NCI-H1930 (cell line): ENCODE results near the gene CNTN6.
"Not testable (repeated sequence)": the region's sequence is repeated elsewhere in the genome, so short reads cannot be mapped to it uniquely, and the experiment has no call there.

Source experiments
- DNase-seq, 2 experiments: peaks; one replicate each; lab custom pipeline; 2025; lab: John Stamatoyannopoulos, UW

The CNTN6 gene

GRCh38 chr3:1287815-1288214, 195.0 kb downstream of the CNTN6 start:
- DNase-seq, result no peak

GRCh38 chr3:1288805-1289494, 196.1 kb downstream of the CNTN6 start:
- no peak for DNase-seq

- no peak for DNase-seq
Measured at GRCh38 chr3:1292571-1293071, 199.8 kb downstream of the CNTN6 start.

- DNase-seq, result no peak
Measured at GRCh38 chr3:1294586-1294985, 201.8 kb downstream of the CNTN6 start.

GRCh38 chr3:1318296-1319005, 225.6 kb downstream of the CNTN6 start:
- DNase-seq, result no peak

- DNase-seq, result no peak
Measured at GRCh38 chr3:1326546-1326945, 233.7 kb downstream of the CNTN6 start.

GRCh38 chr3:1330107-1330506, 237.3 kb downstream of the CNTN6 start:
- no peak for DNase-seq

- DNase-seq, result no peak
Measured at GRCh38 chr3:1346386-1346785, 253.6 kb downstream of the CNTN6 start.

GRCh38 chr3:1348547-1348946, 255.7 kb downstream of the CNTN6 start:
- DNase-seq, result no peak

- no peak for DNase-seq
Measured at GRCh38 chr3:1350885-1351284, 258.1 kb downstream of the CNTN6 start.

GRCh38 chr3:1355691-1356090, 262.9 kb downstream of the CNTN6 start:
- no peak for DNase-seq

- DNase-seq, result no peak
Measured at GRCh38 chr3:1356101-1356500, 263.3 kb downstream of the CNTN6 start.

GRCh38 chr3:1365528-1365927, 272.7 kb downstream of the CNTN6 start:
- no peak for DNase-seq

- no peak for DNase-seq
Measured at GRCh38 chr3:1374471-1374870, 281.6 kb downstream of the CNTN6 start.

- no peak for DNase-seq
Measured at GRCh38 chr3:1375145-1375544, 282.3 kb downstream of the CNTN6 start.

- no peak for DNase-seq
Measured at GRCh38 chr3:1380926-1381646, 288.3 kb downstream of the CNTN6 start.

GRCh38 chr3:1381647-1382036, 288.8 kb downstream of the CNTN6 start:
- DNase-seq, result no peak

GRCh38 chr3:1387396-1387905, 294.6 kb downstream of the CNTN6 start:
- DNase-seq, result not testable (repeated sequence)

- DNase-seq, result no peak
Measured at GRCh38 chr3:1394188-1394587, 301.4 kb downstream of the CNTN6 start.

- DNase-seq, result no peak
Measured at GRCh38 chr3:1400571-1400970, 307.7 kb downstream of the CNTN6 start.

GRCh38 chr3:1404270-1404962, 311.6 kb downstream of the CNTN6 start:
- peak in 1 of 2 experiments; percentile 9 for DNase-seq

GRCh38 chr3:1406250-1406649, 313.4 kb downstream of the CNTN6 start:
- DNase-seq, result no peak
